Heart left ventricle (tissue), 16 donors: ENCODE results near the gene ELFN1. TPM values are rescaled to one million over a fixed set of nuclear protein-coding genes. Genes with fewer than 3 reads are reported as not detected.

Experiments
- ATAC-seq, 4 donors: fragments of 200-7000 bp; cut with Tn5 transposase; one replicate each; pipeline ENCODE4 v1.9.1; 2020 to 2022; ENCODE audit warnings: moderate library complexity in 4 of 4, mild to moderate bottlenecking in 3 of 4, moderate number of reproducible peaks in 1 of 4
- DNase-seq, 5 donors: peaks; one replicate each; pipeline ENCODE4 v3.0.0-alpha.2; 2020
- H3K27ac ChIP-seq, 12 donors: fragments of 200-600 bp; sonication (generic) in 4 of 12; one replicate each; pipeline versions ENCODE4 v1.5.0 to v1.8.0; 2016 to 2022; ENCODE audit warnings: mild to moderate bottlenecking in 2 of 12
- H3K27me3 ChIP-seq, 9 donors: fragments of 200-600 bp; sonication (generic) in 2 of 9; one replicate each; pipeline versions ENCODE4 v1.5.1 to v1.8.0; 2016 to 2022; ENCODE audit warnings: mild to moderate bottlenecking in 3 of 9
- H3K36me3 ChIP-seq, 9 donors: fragments of 200-600 bp; sonication (generic) in 2 of 9; one replicate each; pipeline versions ENCODE4 v1.5.0 to v1.8.0; 2018 to 2022; ENCODE audit warnings: mild to moderate bottlenecking in 2 of 9
- H3K4me1 ChIP-seq, 12 donors: fragments of 200-600 bp; sonication (generic) in 4 of 12; one replicate each; pipeline versions ENCODE4 v1.5.0 to v1.8.0; 2016 to 2022; ENCODE audit warnings: mild to moderate bottlenecking in 3 of 12
- H3K4me3 ChIP-seq, 12 donors: fragments of 200-600 bp; sonication (generic) in 4 of 12; one replicate each; pipeline versions ENCODE4 v1.5.0 to v1.8.0; 2017 to 2022; ENCODE audit warnings: mild to moderate bottlenecking in 9 of 12, moderate library complexity in 4 of 12
- H3K9me3 ChIP-seq, 12 donors: fragments of 200-600 bp; sonication (generic) in 4 of 12; one replicate each; pipeline versions ENCODE4 v1.5.0 to v1.8.0; 2016 to 2022; ENCODE audit warnings: mild to moderate bottlenecking in 1 of 12
- CTCF ChIP-seq, 12 donors: fragments of 200-600 bp; sonication (generic) in 4 of 12; IDR thresholded peaks; one replicate each; pipeline versions ENCODE4 v1.5.0 to v1.8.0; 2018 to 2022; ENCODE audit warnings: antibody characterized with exemption in 12 of 12, mild to moderate bottlenecking in 5 of 12
- POLR2A ChIP-seq, 2 donors: fragments of 450-650 bp; IDR thresholded peaks; one replicate each; pipeline ENCODE4 v1.6.1; 2017; ENCODE audit warnings: antibody characterized with exemption in 2 of 2, mild to moderate bottlenecking in 2 of 2, moderate library complexity in 2 of 2
- WGBS, 4 donors: extraction: QIAGEN DNeasy Blood & Tissue Kit in 2 of 4; methylation state at CpG; one replicate each; pipeline versions ENCODE4 v1.1.5 to v1.1.7; 2013 to 2018; 5-methylcytosine and 5-hydroxymethylcytosine counted together
- intact Hi-C, 10 donors: fragments of 100-400 bp; cut with DNase I; formaldehyde crosslinking; loops; one replicate each; pipeline versions ENCODE4 v1.11.1 to v1.14.2; 2022
- polyA plus RNA-seq, 2 donors: library from polyadenylated mRNA; stranded (reverse); fragments of 200-250 nt; gene quantifications; one replicate each; pipeline ENCODE4 v1.2.3, GENCODE V29; 2013
- total RNA-seq, 9 donors: library from RNA; depleted of rRNA in 2 of 9; stranded (reverse); fragments of >200 nt in 2 of 9; fragmentation: NEBNext Ultra II Directional in 3 of 9; extraction: Animal tissue kit (Norgen Biotek cat#: 25700) in 3 of 9; gene quantifications; one replicate each; pipeline versions ENCODE4 v1.1.0 to v1.2.4, GENCODE V29; 2016 to 2023
- donor health status: ischemic (EF 13 %, LVEDD 7.1; RV severe dilation, severe dysfunction).
- donor health status: healthy with polysubstance abuse.
- donor health status: DM: no; HTN: yes; CAD: no.
- donor health status: DM: no; HTN: no; CAD: no.
- donor health status: ischemic (EF 25% LVEDD 6.9; RV normal size, moderate dysfunction).
- donor health status: ischemic (EF 25% LVEDD 5.7; RV mildly dilated, moderate dysfunction).
- donor health status: healthy.
- donor health status: DM: yes; HTN: yes; CAD: no.
- donor health status: ischemic (EF 35%, LVEDD 5.7; RV mildly dilated, moderate dysfunction).
- donor health status: nonischemic (EF 11% LVEDD 7.7; RV severe dilation, severe dysfunction).
- donor health status: DM: yes; HTN: yes; CAD: no.
- donor health status: PGD.
- donor health status: ischemic (EF 29% LVEDD 5.4; RV normal size, mild dysfunction).
- donor health status: nonischemic (EF 23%, LVEDD 6.1; RV moderate dilation, normal function).

Gene ELFN1
- total and polyA plus RNA-seq, 11 donors, result 2.6 to 18.6 (median 6.6) TPM

GRCh38 chr7:1755783-1756625 lies 85.9 kb downstream of the ELFN1 start:
- ATAC-seq, result no peak
- Histone ChIP-seq H3K9me3 (no peaks in the 10 kb centered on the region), H3K27me3 (peaks cover 0 to 5% (median 0%) of the 10 kb centered on the region in 9 donors), H3K27ac (no peak overlapping the region), H3K4me3 (no peak overlapping the region), H3K4me1 (peaks cover 0 to 12% (median 0%) of the 10 kb centered on the region in 12 donors), H3K36me3 (no peaks in the 10 kb centered on the region)
- DNase-seq, result no peak
- 83 to 88% (median 85%) methylated on average over 12 of the region's 12 CpGs for WGBS, 4 donors
- no peak for TF ChIP-seq CTCF (IDR thresholded peaks at IDR 0.05)
- no peak for TF ChIP-seq POLR2A (IDR thresholded peaks at IDR 0.05)
- intact Hi-C loops, result loop anchor here in 9 of 10 donors (5.0 to 10.0 kb wide), 5 partner anchors 89 to 181 kb away; partner anchors contain the start of gene PSMG3 (in 1 of the 9)

- Histone ChIP-seq H3K27ac (no peak overlapping the region), H3K9me3 (peaks cover 0 to 1% (median 0%) of the 10 kb centered on the region in 12 donors), H3K36me3 (no peaks in the 10 kb centered on the region), H3K27me3 (peaks cover 0 to 5% (median 0%) of the 10 kb centered on the region in 9 donors), H3K4me1 (peaks cover 0 to 12% (median 0%) of the 10 kb centered on the region in 12 donors), H3K4me3 (no peak overlapping the region)
- no peak for TF ChIP-seq POLR2A (IDR thresholded peaks at IDR 0.05)
- no peak for TF ChIP-seq CTCF (IDR thresholded peaks at IDR 0.05)
- DNase-seq (no peak), ATAC-seq (no peak)
- 48 to 64% (median 51%) methylated on average over 13 of the region's 13 CpGs for WGBS, 4 donors
- intact Hi-C loops, result loop anchor here in 9 of 10 donors (5.0 to 10.0 kb wide), 5 partner anchors 90 to 183 kb away; partner anchors contain the start of gene PSMG3 (in 1 of the 9)
Measured at GRCh38 chr7:1757601-1758000, 87.5 kb downstream of the ELFN1 start.

- peaks cover 0 to 8% (median 0%) of the 10 kb centered on the region in 12 donors for H3K9me3 ChIP-seq
- intact Hi-C loops, result loop anchor here (1.0 to 10.0 kb wide), 11 partner anchors 31 to 183 kb away; partner anchors contain the start of gene PSMG3 (in 1 of the 10)
Measured at GRCh38 chr7:1758028-1758858, 88.2 kb downstream of the ELFN1 start.

More at GRCh38 chr7:1758028-1758858, 88.2 kb downstream of the ELFN1 start:
- H3K36me3 ChIP-seq, result no peaks in the 10 kb centered on the region
- WGBS, 4 donors, result 59 to 70% (median 66%) methylated on average over 11 to 15 of the region's 15 CpGs
- H3K4me1 ChIP-seq, result peaks cover 0 to 12% (median 0%) of the 10 kb centered on the region in 12 donors
- TF ChIP-seq CTCF (IDR thresholded peaks at IDR 0.05) (peak; percentile 23 to 59 (median 43)), POLR2A (IDR thresholded peaks at IDR 0.05) (no peak)
- H3K27ac ChIP-seq, result peak overlapping the region in 4 of 12 donors; percentile 35 to 79 (median 72)
- DNase-seq (peak in 3 of 5 donors; percentile 53 to 75 (median 63)), ATAC-seq (peak; percentile 44 to 86 (median 68))
- H3K4me3 ChIP-seq, result no peak overlapping the region
- H3K27me3 ChIP-seq, result peaks cover 0 to 5% (median 0%) of the 10 kb centered on the region in 9 donors
